ENCODE measurements around the gene ZNF385B.

DNA sequence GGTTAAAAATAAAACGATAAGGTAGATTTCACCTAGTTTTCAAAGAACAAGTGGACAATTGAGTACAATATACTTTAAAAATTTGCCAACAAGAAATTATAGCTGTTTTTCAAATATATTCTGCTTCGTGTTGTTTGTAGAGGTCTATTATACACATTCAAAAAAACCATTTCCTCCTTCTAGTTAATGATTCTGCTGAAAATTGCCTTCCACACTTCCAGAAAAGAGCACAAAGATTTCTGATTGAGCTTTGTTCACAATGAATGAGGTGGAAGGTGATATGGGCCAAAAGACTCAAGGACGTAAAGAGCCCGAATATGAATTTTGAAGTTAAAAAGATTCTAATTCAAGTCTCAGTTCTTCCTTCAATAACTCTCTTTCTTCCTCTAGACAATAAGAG lies 319.8 kb downstream of the ZNF385B start:
- no peak for TF ChIP-seq POLR2A (IDR thresholded peaks at IDR 0.05)
- TF ChIP-seq, protein P1, sequence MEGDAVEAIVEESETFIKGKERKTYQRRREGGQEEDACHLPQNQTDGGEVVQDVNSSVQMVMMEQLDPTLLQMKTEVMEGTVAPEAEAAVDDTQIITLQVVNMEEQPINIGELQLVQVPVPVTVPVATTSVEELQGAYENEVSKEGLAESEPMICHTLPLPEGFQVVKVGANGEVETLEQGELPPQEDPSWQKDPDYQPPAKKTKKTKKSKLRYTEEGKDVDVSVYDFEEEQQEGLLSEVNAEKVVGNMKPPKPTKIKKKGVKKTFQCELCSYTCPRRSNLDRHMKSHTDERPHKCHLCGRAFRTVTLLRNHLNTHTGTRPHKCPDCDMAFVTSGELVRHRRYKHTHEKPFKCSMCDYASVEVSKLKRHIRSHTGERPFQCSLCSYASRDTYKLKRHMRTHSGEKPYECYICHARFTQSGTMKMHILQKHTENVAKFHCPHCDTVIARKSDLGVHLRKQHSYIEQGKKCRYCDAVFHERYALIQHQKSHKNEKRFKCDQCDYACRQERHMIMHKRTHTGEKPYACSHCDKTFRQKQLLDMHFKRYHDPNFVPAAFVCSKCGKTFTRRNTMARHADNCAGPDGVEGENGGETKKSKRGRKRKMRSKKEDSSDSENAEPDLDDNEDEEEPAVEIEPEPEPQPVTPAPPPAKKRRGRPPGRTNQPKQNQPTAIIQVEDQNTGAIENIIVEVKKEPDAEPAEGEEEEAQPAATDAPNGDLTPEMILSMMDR (IDR thresholded peaks at IDR 0.05) = no peak

Data from Peyer's patch (tissue), 4 donors.